ENCODE results near the gene PCDHB10.
A peak's percentile ranks its signal among the peaks of the same experiment; 100 is the strongest.
"Not testable (repeated sequence)": the region's sequence is repeated elsewhere in the genome, so short reads cannot be mapped to it uniquely, and the experiment has no call there.

PCDHB10 gene

GRCh38 chr5:141188682-141189081 is 3.5 kb upstream of the PCDHB10 start:
- DNase-seq, result not testable (repeated sequence)

DNA sequence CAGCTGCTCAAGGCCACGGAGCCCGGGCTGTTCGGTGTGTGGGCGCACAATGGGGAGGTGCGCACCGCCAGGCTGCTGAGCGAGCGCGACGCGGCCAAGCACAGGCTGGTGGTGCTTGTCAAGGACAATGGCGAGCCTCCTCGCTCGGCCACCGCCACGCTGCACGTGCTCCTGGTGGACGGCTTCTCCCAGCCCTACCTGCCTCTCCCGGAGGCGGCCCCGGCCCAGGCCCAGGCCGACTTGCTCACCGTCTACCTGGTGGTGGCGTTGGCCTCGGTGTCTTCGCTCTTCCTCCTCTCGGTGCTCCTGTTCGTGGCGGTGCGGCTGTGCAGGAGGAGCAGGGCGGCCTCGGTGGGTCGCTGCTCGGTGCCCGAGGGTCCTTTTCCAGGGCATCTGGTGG is 3.0 kb upstream of the PCDHB10 start:
- DNase-seq, result not testable (repeated sequence)

DNA sequence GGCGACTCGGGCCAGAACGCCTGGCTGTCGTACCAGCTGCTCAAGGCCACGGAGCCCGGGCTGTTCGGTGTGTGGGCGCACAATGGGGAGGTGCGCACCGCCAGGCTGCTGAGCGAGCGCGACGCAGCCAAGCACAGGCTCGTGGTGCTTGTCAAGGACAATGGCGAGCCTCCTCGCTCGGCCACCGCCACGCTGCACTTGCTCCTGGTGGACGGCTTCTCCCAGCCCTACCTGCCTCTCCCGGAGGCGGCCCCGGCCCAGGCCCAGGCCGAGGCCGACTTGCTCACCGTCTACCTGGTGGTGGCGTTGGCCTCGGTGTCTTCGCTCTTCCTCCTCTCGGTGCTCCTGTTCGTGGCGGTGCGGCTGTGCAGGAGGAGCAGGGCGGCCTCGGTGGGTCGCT is 2.2 kb downstream of the PCDHB10 start:
- not testable (repeated sequence) for DNase-seq

GRCh38 chr5:141196363-141196762 is 4.2 kb downstream of the PCDHB10 start:
- no peak for DNase-seq

DNA sequence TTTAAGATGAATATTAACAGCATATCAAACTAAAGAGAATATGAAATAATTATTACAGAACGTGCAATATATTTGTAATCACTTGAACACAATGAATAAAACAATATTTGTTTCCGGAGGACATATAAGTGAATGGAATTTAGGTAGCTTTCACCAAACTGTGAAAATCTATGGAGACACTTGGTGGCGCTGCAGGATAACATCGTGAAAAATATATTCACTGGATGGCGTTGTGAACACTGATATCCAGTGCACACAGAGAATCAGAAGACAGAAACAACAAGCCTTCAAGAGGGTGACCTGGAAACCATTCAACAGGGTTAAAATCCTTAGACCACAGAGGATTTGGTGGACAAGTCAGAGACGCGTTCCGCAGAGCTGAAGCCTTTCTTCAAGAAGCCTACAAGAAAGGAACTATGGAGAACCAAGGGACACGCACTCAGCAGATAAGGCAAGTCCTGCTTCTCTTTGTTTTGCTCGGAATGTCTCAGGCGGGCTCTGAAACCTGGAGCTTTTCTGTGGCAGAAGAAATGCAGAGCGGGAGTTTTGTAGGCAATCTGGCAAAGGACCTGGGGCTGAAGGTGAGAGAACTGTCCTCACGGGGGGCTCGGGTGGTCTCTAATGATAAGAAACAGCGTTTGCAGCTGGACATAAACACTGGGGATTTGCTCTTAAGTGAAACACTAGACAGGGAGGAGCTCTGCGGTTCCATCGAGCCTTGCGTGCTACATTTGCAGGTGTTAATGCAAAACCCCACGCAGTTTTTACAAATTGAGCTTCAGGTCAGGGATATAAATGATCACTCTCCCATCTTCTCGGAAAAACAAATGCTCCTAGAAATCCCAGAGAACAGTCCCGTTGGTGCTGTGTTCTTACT is 7.4 kb downstream of the PCDHB10 start, which contains the start of gene PCDHB11:
Gene PCDHB11 (plus strand): TSS at position 269 of the 877 bp plus-strand sequence. CDS start 148 bp downstream, at position 417.
- no peak for DNase-seq

- DNase-seq, result not testable (repeated sequence)
These were observed 9.0 kb downstream of the PCDHB10 start for GRCh38 chr5:141201126-141201525.

DNA sequence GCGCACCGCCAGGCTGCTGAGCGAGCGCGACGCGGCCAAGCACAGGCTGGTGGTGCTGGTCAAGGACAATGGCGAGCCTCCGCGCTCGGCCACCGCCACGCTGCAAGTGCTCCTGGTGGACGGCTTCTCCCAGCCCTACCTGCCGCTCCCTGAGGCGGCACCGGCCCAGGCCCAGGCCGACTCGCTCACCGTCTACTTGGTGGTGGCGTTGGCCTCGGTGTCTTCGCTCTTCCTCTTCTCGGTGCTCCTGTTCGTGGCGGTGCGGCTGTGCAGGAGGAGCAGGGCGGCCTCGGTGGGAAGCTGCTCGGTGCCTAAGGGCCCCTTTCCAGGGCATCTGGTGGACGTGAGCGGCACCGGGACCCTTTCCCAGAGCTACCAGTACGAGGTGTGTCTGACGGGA is 9.5 kb downstream of the PCDHB10 start:
- not testable (repeated sequence) for DNase-seq

DNA sequence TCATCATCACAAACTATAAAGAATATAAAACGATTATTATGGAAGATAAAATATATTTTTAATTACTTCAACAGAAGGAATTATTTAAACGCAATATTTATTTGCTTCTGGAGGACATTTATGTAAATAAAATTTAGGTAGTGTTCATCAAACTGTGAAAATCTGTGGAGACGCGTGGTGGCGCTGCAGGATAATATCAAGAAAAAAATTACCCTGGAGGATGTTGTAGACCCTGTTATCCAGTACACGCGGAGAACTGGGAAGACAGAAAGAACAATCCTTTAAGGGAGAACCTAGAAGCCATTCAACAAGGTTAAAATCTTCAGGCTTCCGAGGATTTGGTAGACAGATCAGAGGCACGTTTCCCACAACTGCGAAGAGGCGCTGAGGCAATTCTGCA is 16.3 kb downstream of the PCDHB10 start, which contains the start of gene PCDHB12:
Gene PCDHB12 (plus strand): TSS at position 242 of the 400 bp plus-strand sequence. CDS start 189 bp downstream, outside the sequence.
- DNase-seq, result no peak

GRCh38 chr5:141210281-141210680 is 18.1 kb downstream of the PCDHB10 start:
- DNase-seq, result not testable (repeated sequence)

- DNase-seq, result not testable (repeated sequence)
These were observed 18.7 kb downstream of the PCDHB10 start for GRCh38 chr5:141210849-141211248.

- DNase-seq, result peak; percentile 48
These were observed 21.6 kb downstream of the PCDHB10 start, which contains the start of gene PCDHB13 for GRCh38 chr5:141213656-141214339. Gene PCDHB13, plus strand, starts transcription at chr5:141213919. Its CDS starts 205 bp downstream, at chr5:141214124.

DNA sequence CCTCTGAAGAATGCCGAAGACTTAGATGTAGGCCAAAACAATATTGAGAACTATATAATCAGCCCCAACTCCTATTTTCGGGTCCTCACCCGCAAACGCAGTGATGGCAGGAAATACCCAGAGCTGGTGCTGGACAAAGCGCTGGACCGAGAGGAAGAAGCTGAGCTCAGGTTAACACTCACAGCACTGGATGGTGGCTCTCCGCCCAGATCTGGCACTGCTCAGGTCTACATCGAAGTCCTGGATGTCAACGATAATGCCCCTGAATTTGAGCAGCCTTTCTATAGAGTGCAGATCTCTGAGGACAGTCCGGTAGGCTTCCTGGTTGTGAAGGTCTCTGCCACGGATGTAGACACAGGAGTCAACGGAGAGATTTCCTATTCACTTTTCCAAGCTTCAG is 22.4 kb downstream of the PCDHB10 start:
- DNase-seq, result not testable (repeated sequence)

- DNase-seq, result not testable (repeated sequence)
These were observed 23.4 kb downstream of the PCDHB10 start for GRCh38 chr5:141215504-141215903.

DNA sequence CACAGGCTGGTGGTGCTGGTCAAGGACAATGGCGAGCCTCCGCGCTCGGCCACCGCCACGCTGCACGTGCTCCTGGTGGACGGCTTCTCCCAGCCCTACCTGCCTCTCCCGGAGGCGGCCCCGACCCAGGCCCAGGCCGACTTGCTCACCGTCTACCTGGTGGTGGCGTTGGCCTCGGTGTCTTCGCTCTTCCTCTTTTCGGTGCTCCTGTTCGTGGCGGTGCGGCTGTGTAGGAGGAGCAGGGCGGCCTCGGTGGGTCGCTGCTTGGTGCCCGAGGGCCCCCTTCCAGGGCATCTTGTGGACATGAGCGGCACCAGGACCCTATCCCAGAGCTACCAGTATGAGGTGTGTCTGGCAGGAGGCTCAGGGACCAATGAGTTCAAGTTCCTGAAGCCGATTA is 23.9 kb downstream of the PCDHB10 start:
- not testable (repeated sequence) for DNase-seq

GRCh38 chr5:141223112-141223783 is 31.1 kb downstream of the PCDHB10 start, which contains the start of gene PCDHB14:
Gene PCDHB14, plus strand, starts transcription at chr5:141223343. Its CDS starts 163 bp downstream, at chr5:141223506.
- no peak for DNase-seq

GRCh38 chr5:141224844-141225243 is 32.7 kb downstream of the PCDHB10 start:
- not testable (repeated sequence) for DNase-seq

DNA sequence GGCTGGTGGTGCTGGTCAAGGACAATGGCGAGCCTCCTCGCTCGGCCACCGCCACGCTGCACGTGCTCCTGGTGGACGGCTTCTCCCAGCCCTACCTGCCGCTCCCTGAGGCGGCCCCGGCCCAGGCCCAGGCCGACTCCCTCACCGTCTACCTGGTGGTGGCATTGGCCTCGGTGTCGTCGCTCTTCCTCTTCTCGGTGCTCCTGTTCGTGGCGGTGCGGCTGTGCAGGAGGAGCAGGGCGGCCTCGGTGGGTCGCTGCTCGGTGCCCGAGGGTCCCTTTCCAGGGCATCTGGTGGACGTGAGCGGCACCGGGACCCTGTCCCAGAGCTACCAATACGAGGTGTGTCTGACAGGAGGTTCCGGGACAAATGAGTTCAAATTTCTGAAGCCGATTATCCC is 33.3 kb downstream of the PCDHB10 start:
- not testable (repeated sequence) for DNase-seq

DNA sequence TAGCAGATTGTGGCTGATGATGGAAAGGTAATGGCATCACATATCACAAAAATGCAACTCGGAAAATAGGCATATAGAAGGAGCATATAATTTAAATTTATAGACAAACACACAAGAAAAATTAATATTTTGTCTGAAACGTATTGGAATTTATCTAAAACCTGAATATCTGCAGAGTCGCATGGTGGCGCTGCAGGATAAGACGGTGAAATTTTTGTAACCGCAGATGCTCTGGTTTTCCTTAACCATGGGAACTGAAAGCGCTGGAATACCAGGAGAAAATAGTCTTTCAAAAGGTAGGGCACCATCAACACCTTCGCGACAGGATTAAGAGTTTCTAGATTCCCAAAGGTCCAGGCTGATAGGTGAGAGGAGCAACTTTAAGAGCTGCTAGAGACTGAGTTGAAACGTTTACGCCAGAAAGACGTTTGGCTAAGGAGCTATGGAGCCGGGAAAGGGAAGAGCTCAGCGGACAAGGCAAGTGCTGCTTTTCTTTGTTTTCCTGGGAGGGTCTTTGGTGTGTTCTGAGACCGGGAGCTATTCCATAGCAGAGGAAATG is 42.0 kb downstream of the PCDHB10 start:
- no peak for DNase-seq

DNA sequence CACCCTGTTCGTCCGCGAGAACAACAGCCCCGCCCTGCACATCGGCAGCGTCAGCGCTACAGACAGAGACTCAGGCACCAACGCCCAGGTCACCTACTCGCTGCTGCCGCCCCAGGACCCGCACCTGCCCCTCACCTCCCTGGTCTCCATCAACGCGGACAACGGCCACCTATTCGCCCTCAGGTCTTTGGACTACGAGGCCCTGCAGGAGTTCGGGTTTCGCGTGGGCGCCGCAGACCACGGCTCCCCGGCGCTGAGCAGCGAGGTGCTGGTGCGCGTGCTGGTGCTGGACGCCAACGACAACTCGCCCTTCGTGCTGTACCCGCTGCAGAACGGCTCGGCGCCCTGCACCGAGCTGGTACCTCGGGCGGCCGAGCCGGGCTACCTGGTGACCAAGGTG is 43.8 kb downstream of the PCDHB10 start:
- not testable (repeated sequence) for DNase-seq

DNA sequence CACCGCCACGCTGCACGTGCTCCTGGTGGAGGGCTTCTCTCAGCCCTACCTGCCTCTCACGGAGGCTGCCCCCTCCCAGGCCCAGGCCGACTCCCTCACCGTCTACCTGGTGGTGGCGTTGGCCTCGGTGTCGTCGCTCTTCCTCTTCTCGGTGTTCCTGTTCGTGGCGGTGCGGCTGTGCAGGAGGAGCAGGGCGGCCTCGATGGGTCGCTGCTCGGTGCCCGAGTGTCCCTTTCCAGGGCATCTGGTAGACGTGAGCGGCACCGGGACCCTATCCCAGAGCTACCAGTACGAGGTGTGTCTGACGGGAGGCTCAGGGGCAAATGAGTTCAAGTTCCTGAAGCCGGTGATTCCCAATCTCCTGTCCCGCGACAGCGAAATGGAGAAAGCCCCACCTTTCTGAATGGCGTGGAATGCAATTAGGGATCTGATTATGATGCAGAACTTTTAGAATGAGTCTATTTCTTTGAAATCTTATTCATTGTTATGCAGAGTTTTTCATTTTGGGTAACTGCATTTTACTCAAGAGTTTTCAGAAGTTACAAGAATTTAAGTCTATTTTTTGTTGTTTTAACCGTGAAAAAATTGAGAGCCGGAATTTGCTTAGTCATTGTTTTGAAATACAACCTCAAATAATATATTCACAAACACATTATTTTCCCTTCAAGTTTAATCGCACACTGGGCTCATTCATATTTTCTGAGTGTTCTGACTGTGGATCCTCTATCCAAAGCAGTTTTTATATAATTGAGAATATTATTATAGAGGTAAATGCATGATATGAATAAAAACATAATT is 44.6 kb downstream of the PCDHB10 start:
- DNase-seq, result no peak

GRCh38 chr5:141241496-141241895 is 49.3 kb downstream of the PCDHB10 start:
- no peak for DNase-seq
